MM.1S (cell line): Measurements from ENCODE around the gene RPS6KA2.

ENCODE experiments used
- EZH2 ChIP-seq: fragments of 300-600 bp; sonication (generic); optimal IDR thresholded peaks from 2 replicates; pipeline ENCODE3; 2017; ENCODE audit warnings: low read depth, mild to moderate bottlenecking, antibody characterized with exemption, low read length, mixed read lengths
- EZH2phosphoT487 ChIP-seq: fragments of 300-600 bp; sonication (generic); IDR thresholded peaks from 2 replicates; pipeline ENCODE4 v1.6.1; 2018; ENCODE audit warnings: antibody characterized with exemption, low read length
- TF ChIP-seq, protein P1 (sequence below): fragments of 300-600 bp; sonication (generic); IDR thresholded peaks from 2 replicates; pipeline ENCODE4 v1.5.1; 2016; ENCODE audit warnings: antibody characterized with exemption, low read length, mixed read lengths

DNA sequence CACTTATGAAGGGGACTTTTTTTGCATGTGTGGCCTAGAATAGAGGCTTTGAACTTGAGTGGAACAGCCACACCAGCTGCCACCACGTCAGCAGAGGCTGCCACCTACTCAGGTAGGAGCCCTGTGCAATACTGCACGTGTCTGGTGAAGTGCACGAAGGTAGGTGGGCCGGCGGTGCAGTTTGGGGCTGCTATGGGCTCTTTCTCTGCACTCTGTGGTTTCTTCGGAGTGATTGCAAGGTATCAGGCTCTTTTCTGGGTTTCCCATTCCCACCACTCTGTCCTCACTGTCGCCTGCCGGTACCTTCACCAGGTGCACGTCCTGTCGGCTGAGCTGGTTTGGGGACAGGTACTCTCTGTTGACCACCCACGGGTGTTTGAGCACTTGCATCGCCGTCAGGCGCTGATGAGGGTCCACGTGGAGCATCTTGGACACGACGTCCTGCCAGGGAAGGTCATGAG lies 213.5 kb downstream of the RPS6KA2 start:
- TF ChIP-seq, protein P1, sequence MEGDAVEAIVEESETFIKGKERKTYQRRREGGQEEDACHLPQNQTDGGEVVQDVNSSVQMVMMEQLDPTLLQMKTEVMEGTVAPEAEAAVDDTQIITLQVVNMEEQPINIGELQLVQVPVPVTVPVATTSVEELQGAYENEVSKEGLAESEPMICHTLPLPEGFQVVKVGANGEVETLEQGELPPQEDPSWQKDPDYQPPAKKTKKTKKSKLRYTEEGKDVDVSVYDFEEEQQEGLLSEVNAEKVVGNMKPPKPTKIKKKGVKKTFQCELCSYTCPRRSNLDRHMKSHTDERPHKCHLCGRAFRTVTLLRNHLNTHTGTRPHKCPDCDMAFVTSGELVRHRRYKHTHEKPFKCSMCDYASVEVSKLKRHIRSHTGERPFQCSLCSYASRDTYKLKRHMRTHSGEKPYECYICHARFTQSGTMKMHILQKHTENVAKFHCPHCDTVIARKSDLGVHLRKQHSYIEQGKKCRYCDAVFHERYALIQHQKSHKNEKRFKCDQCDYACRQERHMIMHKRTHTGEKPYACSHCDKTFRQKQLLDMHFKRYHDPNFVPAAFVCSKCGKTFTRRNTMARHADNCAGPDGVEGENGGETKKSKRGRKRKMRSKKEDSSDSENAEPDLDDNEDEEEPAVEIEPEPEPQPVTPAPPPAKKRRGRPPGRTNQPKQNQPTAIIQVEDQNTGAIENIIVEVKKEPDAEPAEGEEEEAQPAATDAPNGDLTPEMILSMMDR, result no peak
- TF ChIP-seq EZH2 (no peak), EZH2phosphoT487 (no peak)
